HG02884 (cell line): ENCODE results near the gene LRWD1.
A peak's percentile ranks its signal among the peaks of the same experiment; 100 is the strongest.
"Not testable (repeated sequence)": the region's sequence is repeated elsewhere in the genome, so short reads cannot be mapped to it uniquely, and the experiment has no call there.

ENCODE experiments used
- ATAC-seq: cut with Tn5 transposase; IDR thresholded peaks from one replicate; pipeline ENCODE4 v1.9.1; 2021; ENCODE audit warnings: mild to moderate bottlenecking, moderate library complexity; ENCODE audit not compliant: unreplicated experiment

The LRWD1 gene

GRCh38 chr7:102494026-102494425 is 29.2 kb downstream of the LRWD1 start:
- not testable (repeated sequence) for ATAC-seq

- ATAC-seq, result peak; percentile 59
Measured at GRCh38 chr7:102494473-102495149, 29.8 kb downstream of the LRWD1 start.

GRCh38 chr7:102496861-102497260 is 32.1 kb downstream of the LRWD1 start:
- not testable (repeated sequence) for ATAC-seq

GRCh38 chr7:102497308-102497707 is 32.5 kb downstream of the LRWD1 start:
- ATAC-seq, result not testable (repeated sequence)

GRCh38 chr7:102498321-102498720 is 33.5 kb downstream of the LRWD1 start:
- ATAC-seq, result not testable (repeated sequence)

GRCh38 chr7:102503141-102503540 is 38.4 kb downstream of the LRWD1 start:
- ATAC-seq, result not testable (repeated sequence)

- not testable (repeated sequence) for ATAC-seq
Measured at GRCh38 chr7:102505298-102506185, 40.8 kb downstream of the LRWD1 start.

GRCh38 chr7:102507410-102508088 is 42.8 kb downstream of the LRWD1 start:
- not testable (repeated sequence) for ATAC-seq

GRCh38 chr7:102510575-102510974 is 45.8 kb downstream of the LRWD1 start:
- ATAC-seq, result not testable (repeated sequence)

- ATAC-seq, result peak; percentile 29
Measured at GRCh38 chr7:102511860-102512522, 47.2 kb downstream of the LRWD1 start.

GRCh38 chr7:102512642-102513221 is 47.9 kb downstream of the LRWD1 start:
- not testable (repeated sequence) for ATAC-seq

GRCh38 chr7:102514881-102515721 is 50.3 kb downstream of the LRWD1 start:
- ATAC-seq, result peak; percentile 73

- not testable (repeated sequence) for ATAC-seq
Measured at GRCh38 chr7:102515889-102516288, 51.1 kb downstream of the LRWD1 start.

- ATAC-seq, result not testable (repeated sequence)
Measured at GRCh38 chr7:102516951-102517350, 52.2 kb downstream of the LRWD1 start.

GRCh38 chr7:102517550-102518147 is 52.9 kb downstream of the LRWD1 start, which contains the start of gene RASA4B:
RASA4B (minus strand) TSS chr7:102517777; CDS start chr7:102517710, 67 bp downstream.
- peak; percentile 67 for ATAC-seq

- ATAC-seq, result not testable (repeated sequence)
Measured at GRCh38 chr7:102520797-102521196, 56.0 kb downstream of the LRWD1 start.
